ENCODE results near the gene HOXD1. TPM values are rescaled to one million over a fixed set of nuclear protein-coding genes. Genes with fewer than 3 reads are reported as not detected.

The HOXD1 gene
- polyA plus RNA-seq, 1 of the 3 experiments (the other 2 are of a cell fraction), result not detected

GRCh38 chr2:176234940-176235339 lies 46.5 kb downstream of the HOXD1 start:
- Histone ChIP-seq H3K27ac (ENCODE audit: low read depth in 2 of 2, low read length in 1 of 2) (no peak overlapping the region), H3K9me3 (no peaks in the 10 kb centered on the region), H3F3A (replicated peaks; ENCODE audit: insufficient read depth) (peaks cover 3% of the 10 kb centered on the region), H3K4me3 (ENCODE audit: low read depth in 2 of 2, low read length in 1 of 2) (no peak overlapping the region), H2AFZ (ENCODE audit: low read depth) (no peak overlapping the region), H3K4me1 (ENCODE audit: control insufficient read depth in 1 of 2, insufficient read depth in 2 of 2, low read depth in 1 of 2, low read length in 1 of 2) (no peaks in the 10 kb centered on the region; a peak in 1 of 4 replicates), H3K79me2 (ENCODE audit: insufficient read depth) (no peaks in the 10 kb centered on the region), H4K20me1 (ENCODE audit: insufficient read depth) (no peaks in the 10 kb centered on the region), H3K36me3 (replicated peaks in 1 of 2; ENCODE audit: control insufficient read depth in 1 of 2, insufficient read depth in 2 of 2, low read length in 1 of 2) (no peaks in the 10 kb centered on the region), H3K9me2 (no peaks in the 10 kb centered on the region), H3K27me3 (ENCODE audit: insufficient read depth) (no peaks in the 10 kb centered on the region), H3K9ac (no peak overlapping the region), H3K4me2 (no peak overlapping the region)
- POLR2A ChIA-PET, result interaction anchor here (0.8 kb wide), 1 partner anchor 9 kb away, joined by 3 read pairs; no protein-coding TSS in a partner anchor
- no peak for DNase-seq
- TF ChIP-seq FOXM1 (IDR thresholded peaks at IDR 0.05; ENCODE audit: low read depth) (no peak), PBX3 (IDR thresholded peaks at IDR 0.05) (no peak), POLR2AphosphoS5 (IDR thresholded peaks at IDR 0.05; ENCODE audit: low read depth, low read length) (no peak), SIN3A (IDR thresholded peaks at IDR 0.05; ENCODE audit: borderline replicate concordance, low read depth, low read length) (no peak), FOXJ3 (CRISPR knock-in tag; IDR thresholded peaks at IDR 0.05) (no peak), RXRA (IDR thresholded peaks at IDR 0.05; ENCODE audit: borderline replicate concordance, low read depth) (no peak), EP300 (IDR thresholded peaks at IDR 0.05; ENCODE audit: borderline replicate concordance in 1 of 2, low read depth in 1 of 2, low read length in 1 of 2) (no peak), TAF1 (IDR thresholded peaks at IDR 0.05; ENCODE audit: borderline replicate concordance, low read depth, low read length) (no peak)
- TF ChIP-seq, protein P1, sequence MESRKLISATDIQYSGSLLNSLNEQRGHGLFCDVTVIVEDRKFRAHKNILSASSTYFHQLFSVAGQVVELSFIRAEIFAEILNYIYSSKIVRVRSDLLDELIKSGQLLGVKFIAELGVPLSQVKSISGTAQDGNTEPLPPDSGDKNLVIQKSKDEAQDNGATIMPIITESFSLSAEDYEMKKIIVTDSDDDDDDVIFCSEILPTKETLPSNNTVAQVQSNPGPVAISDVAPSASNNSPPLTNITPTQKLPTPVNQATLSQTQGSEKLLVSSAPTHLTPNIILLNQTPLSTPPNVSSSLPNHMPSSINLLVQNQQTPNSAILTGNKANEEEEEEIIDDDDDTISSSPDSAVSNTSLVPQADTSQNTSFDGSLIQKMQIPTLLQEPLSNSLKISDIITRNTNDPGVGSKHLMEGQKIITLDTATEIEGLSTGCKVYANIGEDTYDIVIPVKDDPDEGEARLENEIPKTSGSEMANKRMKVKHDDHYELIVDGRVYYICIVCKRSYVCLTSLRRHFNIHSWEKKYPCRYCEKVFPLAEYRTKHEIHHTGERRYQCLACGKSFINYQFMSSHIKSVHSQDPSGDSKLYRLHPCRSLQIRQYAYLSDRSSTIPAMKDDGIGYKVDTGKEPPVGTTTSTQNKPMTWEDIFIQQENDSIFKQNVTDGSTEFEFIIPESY (IDR thresholded peaks at IDR 0.05; ENCODE audit: borderline replicate concordance, low read depth), result no peak
- 39% methylated on average over 1 of the region's 1 CpG for WGBS (ENCODE audit: low lambda C conversion rate)
- CTCF ChIA-PET, result interaction anchor here (1.0 to 1.7 kb wide), 3 partner anchors 13 to 220 kb away, joined by 3 to 4 read pairs (median 3); no protein-coding TSS in a partner anchor

GRCh38 chr2:176237456-176237855 lies 49.0 kb downstream of the HOXD1 start:
- Histone ChIP-seq H3K9me3 (no peaks in the 10 kb centered on the region), H3K4me3 (ENCODE audit: low read depth in 2 of 2, low read length in 1 of 2) (no peak overlapping the region), H3F3A (replicated peaks; ENCODE audit: insufficient read depth) (peaks cover 3% of the 10 kb centered on the region), H3K36me3 (replicated peaks in 1 of 2; ENCODE audit: control insufficient read depth in 1 of 2, insufficient read depth in 2 of 2, low read length in 1 of 2) (no peaks in the 10 kb centered on the region), H3K79me2 (ENCODE audit: insufficient read depth) (no peaks in the 10 kb centered on the region), H3K27me3 (ENCODE audit: insufficient read depth) (no peaks in the 10 kb centered on the region), H3K4me2 (no peak overlapping the region), H4K20me1 (ENCODE audit: insufficient read depth) (no peaks in the 10 kb centered on the region), H2AFZ (ENCODE audit: low read depth) (no peak overlapping the region), H3K4me1 (ENCODE audit: control insufficient read depth in 1 of 2, insufficient read depth in 2 of 2, low read depth in 1 of 2, low read length in 1 of 2) (no peaks in the 10 kb centered on the region; a peak in 1 of 4 replicates), H3K9ac (no peak overlapping the region), H3K27ac (ENCODE audit: low read depth in 2 of 2, low read length in 1 of 2) (no peak overlapping the region), H3K9me2 (no peaks in the 10 kb centered on the region)
- CTCF ChIA-PET, result interaction anchor here (2.4 kb wide), 1 partner anchor 10 kb away, joined by 7 read pairs; no protein-coding TSS in a partner anchor
- TF ChIP-seq EZH2phosphoT487 (IDR thresholded peaks at IDR 0.05; ENCODE audit: borderline replicate concordance, low read depth), result no peak
- no peak for TF ChIP-seq GABPA (IDR thresholded peaks at IDR 0.05; ENCODE audit: low read depth)
- TF ChIP-seq RXRA (IDR thresholded peaks at IDR 0.05; ENCODE audit: borderline replicate concordance, low read depth), result no peak
- TF ChIP-seq NFIC (IDR thresholded peaks at IDR 0.05; ENCODE audit: borderline replicate concordance), result no peak
- DNase-seq, result no peak
- POLR2A ChIA-PET, result no interaction called here
- 26% methylated on average over 4 of the region's 4 CpGs for WGBS (ENCODE audit: low lambda C conversion rate)

Measured in SK-N-SH (cell line).